ENCODE data around the gene TPBGL.

Gene TPBGL

DNA sequence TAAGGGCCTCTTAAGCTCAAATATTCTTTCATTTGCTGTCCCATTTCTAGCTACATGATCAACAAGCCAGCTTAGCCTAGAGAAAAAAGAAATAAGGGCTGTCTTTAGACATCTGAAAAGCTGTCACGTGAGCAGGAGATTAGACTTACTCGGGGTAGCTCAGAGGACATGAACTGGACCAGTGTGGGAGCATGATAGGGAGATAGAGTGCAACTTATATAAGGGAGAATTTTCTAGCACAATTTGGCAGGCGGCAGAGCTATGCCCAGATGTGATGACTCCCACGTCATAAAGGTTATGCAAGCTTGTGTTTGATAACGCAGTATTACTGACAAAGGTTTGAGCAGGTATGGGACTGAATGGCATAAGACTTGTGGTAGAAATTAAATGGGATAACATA lies 28.2 kb upstream of the TPBGL start:
- no peak for DNase-seq (ENCODE audit: low read depth)

DNA sequence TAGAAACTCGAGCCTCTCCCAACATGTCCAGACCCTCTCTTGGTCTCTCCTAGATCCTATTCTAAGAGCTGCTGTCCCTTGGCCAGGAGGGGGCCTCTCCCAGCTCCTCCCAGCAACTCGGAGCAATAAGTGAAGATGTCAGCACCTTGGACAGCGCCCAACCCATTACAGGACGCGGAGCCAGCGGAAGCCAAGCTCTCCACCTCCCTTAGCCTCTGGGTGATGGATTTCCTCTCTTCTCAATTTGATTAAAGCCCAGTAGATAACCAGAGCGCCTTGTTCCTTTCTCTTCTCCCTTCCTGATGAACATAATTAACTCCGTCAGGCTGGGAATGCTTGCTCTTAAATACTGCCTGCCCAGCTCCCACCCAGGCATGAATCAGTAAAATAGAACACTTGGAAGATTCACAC lies 26.2 kb upstream of the TPBGL start:
- DNase-seq (ENCODE audit: low read depth), result peak; percentile 48

DNA sequence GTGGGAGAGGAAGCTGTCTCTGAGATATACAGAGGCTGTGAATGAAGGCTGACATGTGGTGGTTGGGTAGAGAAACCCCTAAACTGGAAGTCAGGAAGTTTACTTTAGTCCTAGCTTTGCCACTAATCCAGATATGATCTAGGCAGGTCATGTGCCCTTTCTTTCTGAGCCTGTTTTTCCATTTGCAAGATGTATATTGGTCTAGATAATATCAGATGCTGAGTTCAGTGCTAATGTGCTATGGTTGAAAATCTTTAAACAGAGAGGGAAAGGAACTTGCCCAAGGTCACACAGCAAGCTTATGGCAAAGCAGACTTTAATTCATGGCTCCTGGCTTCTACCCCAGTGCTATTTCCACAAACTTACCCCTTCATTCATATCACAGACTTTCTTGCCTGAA lies 25.7 kb upstream of the TPBGL start:
- DNase-seq (ENCODE audit: low read depth), result no peak

DNA sequence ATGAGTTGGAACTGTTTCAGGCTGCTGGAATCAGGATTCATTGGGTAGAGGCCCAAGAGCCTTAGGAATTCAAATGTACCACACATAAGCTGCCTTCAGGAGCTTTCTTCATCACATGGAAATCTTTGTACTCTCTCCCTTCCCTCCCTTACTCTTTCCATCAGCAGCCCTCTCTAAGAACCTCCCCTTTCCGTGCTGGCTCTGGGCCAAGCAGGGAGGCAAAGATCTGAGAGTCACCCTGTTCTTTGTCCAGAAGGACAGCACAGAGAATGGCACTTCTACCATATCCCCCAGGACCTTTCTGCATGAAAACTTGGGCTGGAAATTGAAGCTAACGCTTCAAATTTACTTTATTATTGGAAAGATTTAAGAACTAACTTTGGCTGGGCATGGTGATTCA lies 20.7 kb upstream of the TPBGL start:
- no peak for DNase-seq (ENCODE audit: low read depth)

DNA sequence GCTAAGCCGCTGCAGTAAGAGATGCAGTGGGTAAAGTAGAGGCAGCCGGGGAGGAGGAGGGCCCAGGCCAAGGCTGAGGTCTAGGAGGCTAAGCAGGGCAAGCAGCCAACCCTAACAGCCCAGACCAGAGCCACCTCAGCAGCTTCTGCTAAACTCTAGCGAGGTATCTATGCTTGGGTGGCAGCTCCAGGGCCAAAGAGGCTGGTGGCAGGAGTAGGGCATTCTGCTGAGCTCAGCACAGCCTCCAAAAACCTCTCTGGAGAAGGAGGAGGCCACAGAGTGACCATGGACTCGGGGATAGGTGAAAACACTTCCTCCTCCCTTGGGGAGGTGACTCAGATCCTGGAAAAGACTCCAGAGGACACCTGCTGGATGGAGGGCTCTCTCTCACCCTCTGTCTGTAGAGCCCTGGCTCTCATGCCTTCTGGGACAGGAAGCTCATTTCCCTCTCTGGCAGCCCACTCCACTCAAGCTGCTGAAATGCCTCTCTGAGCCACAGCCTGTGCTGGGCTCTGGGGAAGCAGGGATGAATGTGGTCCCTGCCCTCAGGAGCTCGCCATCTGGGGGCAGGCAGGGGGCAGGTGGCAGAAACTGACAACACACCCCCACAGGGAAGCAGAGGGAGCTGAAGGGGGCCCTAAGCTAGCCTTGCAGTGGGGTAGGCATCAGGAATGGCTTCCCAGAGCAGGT lies 16.5 kb upstream of the TPBGL start:
- DNase-seq (ENCODE audit: low read depth), result no peak

DNA sequence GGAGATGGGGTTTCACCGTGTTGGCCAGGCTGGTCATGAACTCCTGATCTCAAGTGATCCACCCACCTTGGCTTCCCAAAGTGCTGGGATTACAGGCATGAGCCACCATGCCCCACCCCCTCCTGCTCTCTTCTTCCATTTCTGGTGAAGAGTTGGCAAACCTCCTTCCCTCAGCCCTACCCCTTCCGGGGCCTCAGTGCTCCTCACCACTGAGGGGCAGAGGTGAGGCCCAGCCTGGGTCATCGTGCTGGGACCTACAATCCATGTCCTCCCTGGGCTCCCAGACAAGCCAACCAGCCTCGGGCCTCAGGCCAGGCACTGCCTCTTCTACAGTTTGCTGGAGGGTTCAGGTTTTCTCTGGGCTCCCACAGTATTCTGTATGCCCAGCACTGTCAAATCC lies 14.8 kb upstream of the TPBGL start:
- no peak for DNase-seq (ENCODE audit: low read depth)

DNA sequence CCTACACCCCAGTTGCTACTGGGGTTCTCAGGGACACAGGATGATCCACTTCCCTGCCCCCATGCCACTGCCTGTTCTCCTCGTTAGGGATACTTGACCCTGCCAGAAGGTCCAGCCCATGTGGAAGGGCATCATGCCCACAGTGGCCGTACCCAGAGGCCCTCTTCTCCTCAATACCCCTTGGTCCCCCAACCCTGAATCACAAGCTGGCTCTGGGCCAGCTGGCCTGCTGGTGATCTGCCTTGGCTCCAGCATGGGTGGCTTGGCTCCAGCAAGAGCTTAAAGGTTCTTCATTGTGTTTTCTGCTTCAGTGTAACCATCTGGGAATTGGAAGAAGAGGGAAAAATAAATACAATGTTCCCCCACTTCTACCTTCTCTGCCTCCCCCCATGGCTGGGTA lies 11.1 kb upstream of the TPBGL start:
- no peak for DNase-seq (ENCODE audit: low read depth)

DNA sequence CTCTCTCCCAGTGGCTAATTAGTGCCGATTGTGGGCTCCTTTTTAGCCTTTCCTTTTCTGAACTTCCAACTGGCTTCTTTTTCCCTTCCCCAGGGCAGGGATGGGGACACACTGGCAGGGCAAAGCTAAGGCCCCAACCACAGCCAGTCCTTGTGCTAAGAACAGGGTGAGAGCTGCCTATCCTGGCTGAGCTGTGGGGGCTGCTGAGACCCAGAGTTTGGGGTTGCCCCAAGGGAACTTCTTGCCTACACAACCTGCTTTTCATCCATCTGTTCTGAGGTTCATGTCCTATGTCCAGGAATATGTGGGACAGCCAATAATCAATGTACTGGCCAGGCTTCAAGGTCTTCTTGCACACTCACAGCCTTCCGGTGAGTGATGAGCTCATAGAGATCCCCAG lies 10.0 kb upstream of the TPBGL start:
- no peak for DNase-seq (ENCODE audit: low read depth)

DNA sequence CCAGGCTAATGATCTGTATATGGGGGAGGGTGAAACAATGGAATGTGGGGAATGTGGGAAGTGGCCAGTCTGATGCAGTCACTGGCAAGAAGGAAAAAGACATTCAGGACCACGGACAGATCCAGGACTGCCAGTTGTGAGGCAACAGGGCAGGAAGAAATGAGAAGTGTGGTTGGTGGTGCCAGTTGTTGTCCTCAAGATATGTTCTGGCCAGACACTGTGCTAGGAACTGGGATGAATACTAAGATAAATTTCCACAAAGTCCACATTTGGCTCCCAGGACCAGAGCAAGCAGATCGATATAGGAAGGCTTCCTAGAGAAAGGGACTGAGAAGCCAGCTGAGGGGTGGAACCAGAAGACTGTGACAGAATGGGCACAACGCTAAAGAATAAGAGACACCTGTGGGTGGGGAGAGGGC lies 6.8 kb upstream of the TPBGL start:
- no peak for DNase-seq (ENCODE audit: low read depth)

DNA sequence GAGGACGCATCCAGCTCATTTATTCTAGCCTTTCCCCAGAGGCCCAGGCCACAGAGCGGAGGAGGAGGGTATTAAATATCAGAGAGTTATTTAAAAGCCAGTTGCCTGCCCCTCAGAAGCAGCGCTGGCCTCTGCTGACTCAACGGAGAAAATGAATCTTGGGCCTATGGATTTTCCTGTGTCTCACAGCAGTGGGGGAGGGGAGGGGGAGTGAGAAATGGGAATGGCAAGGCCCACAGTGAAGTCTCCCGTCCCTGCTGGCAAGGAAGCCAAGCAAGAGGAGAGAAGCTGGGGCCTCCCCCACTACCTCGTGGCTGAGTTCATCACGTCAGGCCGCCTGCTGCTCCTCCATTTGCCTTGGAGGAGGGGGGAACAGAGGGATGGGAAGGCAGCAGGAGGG lies 4.5 kb upstream of the TPBGL start:
- DNase-seq (ENCODE audit: low read depth), result no peak

DNA sequence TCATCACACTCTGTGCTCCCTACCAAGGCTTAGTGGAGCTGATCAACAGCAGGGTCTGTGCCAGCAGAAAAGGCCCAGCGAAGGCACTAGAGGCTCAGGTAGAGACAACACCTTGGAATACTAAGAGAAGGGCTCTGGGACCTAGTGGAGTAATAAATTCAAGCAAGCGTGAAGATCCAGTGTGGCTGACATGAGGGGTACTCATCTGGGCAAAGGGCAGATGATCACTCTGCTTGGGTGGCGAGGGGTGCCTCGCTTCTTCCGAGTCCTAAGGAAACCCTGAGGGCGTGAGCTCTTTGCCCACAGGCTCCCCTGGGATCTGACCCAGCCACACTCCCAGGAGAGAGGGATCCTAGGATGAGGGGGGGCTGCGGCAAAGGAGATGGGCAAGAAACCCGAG lies 3.5 kb upstream of the TPBGL start:
- no peak for DNase-seq (ENCODE audit: low read depth)

DNA sequence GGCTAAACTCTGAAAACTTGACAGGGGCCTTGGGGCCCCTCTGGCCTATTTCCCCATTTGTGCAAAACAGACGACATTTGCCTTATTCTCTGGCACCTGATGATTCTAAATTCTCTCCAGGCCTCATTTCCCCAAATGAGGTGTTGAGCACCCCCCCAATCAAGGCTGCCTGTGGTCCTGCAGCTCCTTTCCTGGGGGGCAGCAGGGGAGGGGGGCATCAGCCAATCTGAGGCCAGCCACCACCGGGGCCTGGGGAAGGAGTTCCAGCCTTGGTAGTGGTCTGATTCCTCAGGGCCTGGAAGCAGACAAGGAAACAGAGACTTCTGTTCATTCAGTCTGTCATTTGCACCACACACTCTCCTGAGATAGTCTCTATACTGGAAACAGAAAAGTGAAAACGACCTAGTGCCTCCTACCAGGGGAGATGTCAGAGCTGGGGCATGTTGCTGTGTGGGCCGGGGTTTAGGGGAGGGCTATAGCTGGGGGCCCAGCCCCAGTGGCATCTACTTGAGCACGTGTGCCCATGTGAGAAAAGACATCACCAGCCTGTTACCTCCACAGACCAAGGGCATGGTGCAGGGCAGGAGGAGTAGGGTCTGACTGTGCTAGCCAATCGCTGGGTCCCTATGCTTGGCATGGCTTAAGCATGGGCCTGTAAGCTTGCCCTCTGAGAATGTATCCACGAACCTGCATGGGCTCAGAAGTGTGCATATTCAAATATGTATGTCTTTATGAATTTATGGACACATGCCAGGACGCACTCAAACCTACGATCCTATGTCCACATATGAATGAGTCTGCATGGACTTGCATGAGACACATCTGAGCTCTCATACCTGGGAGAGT lies 1.8 kb upstream of the TPBGL start:
- DNase-seq (ENCODE audit: low read depth), result no peak

DNA sequence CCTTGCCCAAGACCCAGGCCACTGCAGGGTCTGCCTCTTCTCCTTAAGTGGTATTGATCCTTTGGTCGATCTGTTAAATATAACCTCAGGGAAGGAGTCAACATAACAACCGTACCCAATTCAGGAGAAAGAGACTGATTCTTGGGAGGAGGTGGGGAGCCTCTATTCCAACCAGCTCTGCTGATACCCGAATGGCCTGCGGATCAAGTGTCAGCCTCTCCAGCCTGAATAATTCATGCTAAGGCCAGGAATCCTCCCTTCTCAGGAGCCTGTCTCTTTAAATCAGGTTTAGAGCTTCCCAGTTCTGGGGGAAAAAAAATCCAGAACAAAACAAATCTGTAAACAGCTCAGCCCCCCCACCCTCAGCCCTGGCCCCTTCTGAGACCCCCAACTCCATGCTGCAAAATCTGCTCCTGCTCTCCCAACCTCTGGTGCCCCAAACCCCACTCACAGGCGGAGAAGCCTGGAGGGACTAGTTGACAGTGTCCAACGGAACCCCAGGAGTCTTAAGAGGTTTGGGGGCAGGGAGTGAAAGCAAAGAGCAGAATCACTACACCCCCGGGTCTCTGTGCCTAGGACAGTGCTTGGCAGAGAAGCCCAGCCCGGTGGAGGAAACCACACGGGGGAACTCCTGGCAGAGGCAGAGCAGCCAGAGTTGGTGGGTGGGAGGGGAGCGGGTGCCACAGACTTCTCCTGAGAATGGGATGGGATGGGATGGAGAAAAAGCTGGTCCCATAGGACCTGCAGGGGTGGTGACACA lies 863 bp upstream of the TPBGL start:
- DNase-seq (ENCODE audit: low read depth), result no peak

DNA sequence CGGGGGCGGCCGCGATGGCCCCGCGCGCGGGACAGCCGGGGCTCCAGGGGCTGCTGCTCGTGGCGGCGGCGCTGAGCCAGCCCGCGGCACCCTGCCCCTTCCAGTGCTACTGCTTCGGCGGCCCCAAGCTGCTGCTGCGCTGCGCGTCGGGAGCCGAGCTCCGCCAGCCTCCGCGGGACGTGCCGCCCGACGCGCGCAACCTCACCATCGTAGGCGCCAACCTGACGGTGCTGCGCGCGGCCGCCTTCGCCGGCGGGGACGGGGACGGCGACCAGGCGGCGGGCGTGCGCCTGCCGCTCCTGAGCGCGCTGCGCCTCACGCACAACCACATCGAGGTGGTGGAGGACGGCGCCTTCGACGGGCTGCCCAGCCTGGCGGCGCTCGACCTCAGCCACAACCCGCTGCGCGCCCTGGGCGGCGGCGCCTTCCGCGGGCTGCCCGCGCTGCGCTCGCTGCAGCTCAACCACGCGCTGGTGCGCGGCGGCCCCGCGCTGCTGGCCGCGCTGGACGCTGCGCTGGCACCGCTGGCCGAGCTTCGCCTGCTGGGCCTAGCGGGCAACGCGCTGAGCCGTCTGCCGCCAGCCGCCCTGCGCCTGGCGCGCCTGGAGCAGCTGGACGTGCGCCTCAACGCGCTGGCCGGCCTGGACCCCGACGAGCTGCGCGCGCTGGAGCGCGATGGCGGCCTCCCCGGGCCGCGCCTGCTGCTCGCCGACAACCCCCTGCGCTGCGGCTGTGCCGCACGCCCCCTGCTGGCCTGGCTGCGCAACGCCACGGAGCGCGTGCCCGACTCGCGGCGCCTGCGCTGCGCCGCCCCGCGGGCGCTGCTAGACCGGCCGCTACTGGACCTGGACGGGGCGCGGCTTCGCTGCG lies 697 bp downstream of the TPBGL start:
- DNase-seq (ENCODE audit: low read depth), result peak; percentile 60

DNA sequence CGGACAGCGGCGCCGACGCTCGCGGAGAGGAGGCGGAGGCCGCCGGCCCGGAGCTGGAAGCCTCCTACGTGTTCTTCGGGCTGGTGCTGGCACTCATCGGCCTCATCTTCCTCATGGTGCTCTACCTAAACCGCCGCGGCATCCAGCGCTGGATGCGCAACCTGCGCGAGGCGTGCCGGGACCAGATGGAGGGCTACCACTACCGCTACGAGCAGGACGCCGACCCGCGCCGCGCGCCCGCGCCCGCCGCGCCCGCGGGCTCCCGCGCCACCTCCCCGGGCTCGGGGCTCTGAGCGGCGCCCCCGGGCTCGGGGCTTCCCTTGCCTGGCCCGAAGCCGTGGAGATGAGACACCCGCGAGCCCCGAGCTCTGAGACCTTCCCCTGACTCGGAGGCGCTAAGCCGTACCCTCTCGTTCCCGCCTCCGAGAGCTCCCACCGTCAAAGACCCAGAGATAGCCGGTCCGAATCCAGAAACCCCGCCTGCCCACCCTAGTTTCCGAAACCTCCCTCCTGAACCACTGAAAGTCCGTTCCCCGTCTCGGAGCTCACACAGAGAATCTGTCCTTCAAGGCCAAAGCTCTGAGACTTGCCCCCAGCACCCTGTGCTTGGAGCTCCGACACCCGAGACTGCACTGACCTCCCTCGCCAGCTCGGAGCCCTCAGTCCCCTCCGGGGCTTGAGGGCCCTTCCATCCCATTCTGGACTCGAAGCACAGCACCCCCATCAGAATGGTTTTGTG lies 1.5 kb downstream of the TPBGL start:
- no peak for DNase-seq (ENCODE audit: low read depth)

DNA sequence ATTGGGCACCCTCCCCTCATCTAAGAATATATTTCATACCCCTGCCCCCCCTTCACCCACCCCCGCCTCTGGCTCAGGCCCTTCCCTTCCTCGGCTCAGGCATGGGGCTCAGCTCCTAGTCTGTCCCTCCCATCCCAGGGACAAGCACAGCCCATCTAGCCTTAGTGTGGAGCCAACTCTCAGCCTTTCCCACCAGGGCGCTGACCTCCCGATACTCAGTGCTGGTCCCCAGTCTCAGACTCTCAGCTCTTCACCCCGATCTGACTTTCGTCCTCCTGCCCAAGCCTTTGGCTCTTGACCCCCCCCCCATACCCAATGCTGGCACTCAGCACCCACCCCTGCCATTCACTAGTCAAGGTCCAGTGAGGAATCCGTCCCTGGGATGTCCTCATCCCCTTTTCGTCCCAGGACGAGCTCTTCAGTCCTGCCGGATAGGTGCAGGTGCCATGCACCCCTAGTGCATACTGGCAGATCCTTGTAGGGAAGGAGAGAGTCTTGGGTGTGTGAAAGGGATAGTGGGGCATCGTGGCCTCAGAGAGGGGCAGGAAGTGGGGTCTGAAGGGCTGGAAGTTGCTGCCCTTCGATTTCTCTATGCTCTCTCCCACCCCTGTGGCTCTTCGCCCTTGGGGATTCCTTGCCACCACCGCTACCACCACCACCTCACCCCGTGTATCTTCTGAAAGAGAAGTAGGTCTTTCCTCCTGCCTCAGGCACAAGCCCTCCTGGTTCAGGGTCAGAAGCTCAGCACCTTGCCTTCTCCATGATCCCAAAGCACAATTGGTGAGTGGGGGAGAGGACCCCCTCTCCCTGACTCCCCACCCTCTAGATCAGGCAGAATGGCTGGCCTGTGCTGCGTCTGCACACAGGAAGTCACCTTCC lies 2.4 kb downstream of the TPBGL start:
- no peak for DNase-seq (ENCODE audit: low read depth)

DNA sequence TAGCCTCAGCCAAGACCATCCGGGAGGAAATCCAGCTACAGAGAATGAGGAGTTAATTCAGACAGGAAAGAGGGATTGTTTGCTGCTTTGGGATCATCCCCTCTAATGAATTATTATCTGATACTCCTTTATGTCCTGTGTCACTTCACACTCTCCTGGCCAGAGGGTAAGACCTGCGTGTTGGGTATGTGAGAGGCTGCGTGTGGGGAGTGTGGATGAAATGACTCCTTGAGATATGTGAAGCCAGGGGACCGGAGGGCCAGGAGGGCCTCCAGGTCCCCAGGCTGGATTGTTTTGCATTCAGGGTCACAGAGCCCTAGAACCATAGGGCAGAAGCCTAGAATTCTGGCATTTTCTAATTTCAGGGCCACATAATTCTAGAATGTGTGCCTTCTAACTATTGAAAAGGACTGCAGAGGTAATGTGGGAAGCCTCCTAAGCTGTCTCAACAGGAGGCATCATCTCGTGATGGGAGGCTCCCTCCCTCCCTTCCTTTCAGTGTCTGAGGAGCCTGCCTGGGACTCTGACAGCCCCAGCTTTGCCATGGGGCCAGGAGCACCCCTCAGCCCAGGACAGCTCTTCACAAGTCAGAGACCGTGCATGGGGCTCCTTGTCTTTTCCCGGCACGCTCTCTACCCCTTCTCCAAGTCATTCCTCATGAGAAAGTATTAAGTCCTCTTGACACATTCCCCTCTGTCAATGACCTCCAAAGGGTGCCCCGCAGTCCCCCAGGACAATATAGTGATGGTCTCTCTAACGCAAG lies 3.7 kb downstream of the TPBGL start:
- DNase-seq (ENCODE audit: low read depth), result no peak

DNA sequence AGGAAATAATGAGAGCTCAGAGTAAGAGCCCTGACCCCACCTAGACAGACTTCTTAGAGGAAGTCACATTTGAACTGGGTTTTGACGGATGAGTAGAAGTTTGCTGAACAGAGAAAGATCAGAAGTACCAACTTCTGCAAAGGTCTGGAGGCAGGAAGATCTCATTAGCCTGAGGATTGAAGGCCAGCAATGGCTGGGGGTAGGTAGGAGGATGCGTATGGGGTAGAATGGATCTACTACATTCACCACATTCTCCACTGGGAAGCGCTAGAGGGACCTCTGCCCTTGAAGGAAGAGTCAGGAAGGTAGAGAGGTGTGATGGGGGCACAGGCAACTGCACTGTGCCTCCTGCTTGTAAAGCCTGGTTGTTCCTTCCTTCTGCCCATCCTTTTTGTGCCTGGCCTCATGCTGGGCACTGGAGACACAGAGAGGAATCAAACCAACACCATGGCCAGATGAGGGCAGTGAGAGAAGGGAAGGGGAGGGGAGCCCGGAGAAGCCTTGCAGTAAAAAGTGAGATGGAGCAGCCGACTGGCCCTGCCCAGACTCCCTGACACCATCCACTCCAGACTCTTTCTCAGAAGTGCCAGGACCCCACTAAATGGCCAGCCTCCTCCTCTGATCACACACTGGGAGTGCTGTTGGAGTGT lies 4.9 kb downstream of the TPBGL start:
- no peak for DNase-seq (ENCODE audit: low read depth)

All from GM04504 (cell line).